ENCODE data around the gene MRI1.
"Not testable (repeated sequence)": the region's sequence is repeated elsewhere in the genome, so short reads cannot be mapped to it uniquely, and the experiment has no call there.

Gene MRI1

DNA sequence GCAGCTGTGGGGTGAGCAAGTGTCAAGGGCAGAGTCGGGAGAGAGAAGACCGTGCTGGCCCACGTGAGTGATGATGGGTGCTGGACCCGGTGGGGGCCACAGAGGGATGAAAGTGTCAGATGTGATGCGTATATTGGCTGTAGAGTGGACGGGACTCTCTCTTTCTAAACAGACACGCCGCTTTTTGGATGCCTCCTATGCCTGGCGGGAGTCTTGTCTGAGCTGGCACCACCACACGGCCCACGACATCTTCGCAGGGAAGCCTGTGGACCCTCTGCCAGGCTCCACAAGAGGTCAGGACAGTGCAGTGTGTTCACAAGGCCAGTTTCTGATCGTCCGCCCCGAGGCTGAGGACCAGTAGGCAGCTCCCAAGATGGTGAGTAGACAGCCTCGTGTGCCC lies 12.9 kb upstream of the MRI1 start:
- H3K36me3 ChIP-seq, result peaks cover 31% of the 10 kb centered on the region
- H3K4me3 ChIP-seq (ENCODE audit: low read depth, low read length), result no peak overlapping the region
- no peak for DNase-seq
- no peak overlapping the region for H3K27ac ChIP-seq
- H3K9me3 ChIP-seq (ENCODE audit: severe bottlenecking), result peaks cover 7% of the 10 kb centered on the region
- no peaks in the 10 kb centered on the region for H3K27me3 ChIP-seq (ENCODE audit: insufficient read depth, low read depth, severe bottlenecking)
- TF ChIP-seq, protein P1, sequence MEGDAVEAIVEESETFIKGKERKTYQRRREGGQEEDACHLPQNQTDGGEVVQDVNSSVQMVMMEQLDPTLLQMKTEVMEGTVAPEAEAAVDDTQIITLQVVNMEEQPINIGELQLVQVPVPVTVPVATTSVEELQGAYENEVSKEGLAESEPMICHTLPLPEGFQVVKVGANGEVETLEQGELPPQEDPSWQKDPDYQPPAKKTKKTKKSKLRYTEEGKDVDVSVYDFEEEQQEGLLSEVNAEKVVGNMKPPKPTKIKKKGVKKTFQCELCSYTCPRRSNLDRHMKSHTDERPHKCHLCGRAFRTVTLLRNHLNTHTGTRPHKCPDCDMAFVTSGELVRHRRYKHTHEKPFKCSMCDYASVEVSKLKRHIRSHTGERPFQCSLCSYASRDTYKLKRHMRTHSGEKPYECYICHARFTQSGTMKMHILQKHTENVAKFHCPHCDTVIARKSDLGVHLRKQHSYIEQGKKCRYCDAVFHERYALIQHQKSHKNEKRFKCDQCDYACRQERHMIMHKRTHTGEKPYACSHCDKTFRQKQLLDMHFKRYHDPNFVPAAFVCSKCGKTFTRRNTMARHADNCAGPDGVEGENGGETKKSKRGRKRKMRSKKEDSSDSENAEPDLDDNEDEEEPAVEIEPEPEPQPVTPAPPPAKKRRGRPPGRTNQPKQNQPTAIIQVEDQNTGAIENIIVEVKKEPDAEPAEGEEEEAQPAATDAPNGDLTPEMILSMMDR (IDR thresholded peaks at IDR 0.05; ENCODE audit: low read depth, low read length), result no peak

DNA sequence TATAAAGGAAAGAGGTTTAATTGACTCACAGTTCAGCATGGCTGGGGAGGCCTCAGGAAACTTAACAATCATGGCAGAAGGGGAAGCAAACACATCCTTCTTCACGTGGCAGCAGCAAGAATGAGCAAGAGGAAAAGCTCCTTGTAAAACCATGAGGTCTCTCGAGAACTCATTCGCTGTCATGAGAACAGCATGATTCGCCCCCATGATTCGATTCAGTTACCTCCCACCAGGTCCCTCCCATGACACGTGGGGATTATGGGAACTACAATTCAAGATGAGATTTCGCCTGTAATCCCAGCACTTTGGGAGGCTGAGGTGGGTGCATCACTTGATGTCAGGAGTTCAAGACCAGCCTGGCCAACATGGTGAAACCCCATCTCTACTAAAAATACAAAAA lies 10.7 kb upstream of the MRI1 start:
- H3K27ac ChIP-seq, result not testable (repeated sequence)
- H3K36me3 ChIP-seq, result peaks cover 45% of the 10 kb centered on the region

DNA sequence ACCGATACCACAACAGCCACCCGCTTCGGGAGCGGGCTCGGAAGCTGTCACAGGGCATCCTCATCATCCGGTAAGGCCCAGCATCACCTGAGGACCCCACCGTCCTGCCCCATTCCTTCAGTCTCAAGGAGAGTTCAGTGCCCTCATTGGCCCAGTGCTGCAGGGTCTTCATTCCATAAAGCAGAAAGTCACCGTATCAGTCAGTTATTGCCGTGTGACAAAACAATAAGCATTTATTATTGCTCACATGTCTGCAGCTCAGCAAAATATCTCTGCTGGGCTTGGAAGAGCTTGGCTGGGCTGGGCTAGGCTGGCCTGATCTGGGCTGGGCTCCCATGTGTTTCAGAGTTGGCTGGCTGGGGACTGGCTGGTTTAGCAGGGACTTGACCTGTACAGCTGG lies 8.1 kb upstream of the MRI1 start:
- H3K4me3 ChIP-seq (ENCODE audit: low read depth, low read length), result no peak overlapping the region
- TF ChIP-seq, protein P1 (IDR thresholded peaks at IDR 0.05; ENCODE audit: low read depth, low read length), result no peak
- no peaks in the 10 kb centered on the region for H3K27me3 ChIP-seq (ENCODE audit: insufficient read depth, low read depth, severe bottlenecking)
- H3K36me3 ChIP-seq, result peaks cover 67% of the 10 kb centered on the region
- H3K9me3 ChIP-seq (ENCODE audit: severe bottlenecking), result no peaks in the 10 kb centered on the region
- no peak for DNase-seq
- H3K27ac ChIP-seq, result no peak overlapping the region

More for the DNA sequence above, 10.7 kb upstream of the MRI1 start:
- not testable (repeated sequence) for H3K9me3 ChIP-seq (ENCODE audit: severe bottlenecking); DNase-seq; H3K27me3 ChIP-seq (ENCODE audit: insufficient read depth, low read depth, severe bottlenecking); H3K4me3 ChIP-seq (ENCODE audit: low read depth, low read length)

DNA sequence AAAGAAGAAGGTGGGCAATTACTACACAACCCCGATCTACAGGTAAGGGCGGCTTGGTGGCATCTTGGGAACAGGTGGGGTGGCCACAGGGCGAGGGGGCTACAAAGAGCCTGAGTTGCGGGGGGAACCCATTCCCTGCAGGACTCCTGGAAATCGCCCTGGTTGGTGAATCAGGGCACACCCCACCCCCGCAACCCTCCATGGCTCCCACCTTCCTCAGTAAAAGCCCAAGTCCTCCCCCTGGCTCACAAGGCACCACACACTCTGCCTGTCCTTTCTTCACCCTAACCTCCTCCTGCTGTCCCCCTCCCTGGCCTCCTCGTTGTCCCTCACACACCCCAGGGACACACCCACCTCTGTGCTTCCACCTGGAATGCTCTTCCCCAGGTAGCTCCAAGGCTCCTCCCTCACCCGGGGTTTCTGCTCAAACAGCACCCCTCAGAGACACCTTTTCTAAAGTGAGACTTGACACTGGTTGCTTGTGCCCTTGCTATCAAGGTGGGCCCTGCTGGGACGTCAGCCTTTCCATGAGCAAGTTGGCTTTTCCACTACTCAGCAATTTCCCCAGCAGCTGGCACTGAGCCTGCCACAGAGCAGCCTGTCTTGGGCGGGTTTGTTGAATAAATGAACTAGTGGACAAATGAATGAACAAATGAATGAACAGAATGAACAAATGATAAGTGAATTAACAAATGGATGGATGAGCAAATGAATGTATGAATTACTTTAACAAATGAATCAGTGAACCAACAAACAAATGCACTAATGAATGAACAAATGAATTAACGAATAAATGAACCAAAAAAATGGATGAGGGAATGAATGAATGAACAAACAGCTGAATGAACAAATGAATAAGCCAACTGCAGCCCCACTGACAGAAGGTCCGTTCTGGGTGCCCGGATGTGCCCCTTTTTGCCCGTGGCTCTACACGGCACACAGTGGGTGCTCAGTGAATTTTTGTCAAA lies 6.2 kb upstream of the MRI1 start:
- TF ChIP-seq, protein P1 (IDR thresholded peaks at IDR 0.05; ENCODE audit: low read depth, low read length), result no peak
- Histone ChIP-seq H3K36me3 (peaks cover 77% of the 10 kb centered on the region), H3K27ac (no peak overlapping the region), H3K27me3 (ENCODE audit: insufficient read depth, low read depth, severe bottlenecking) (no peaks in the 10 kb centered on the region), H3K4me3 (ENCODE audit: low read depth, low read length) (no peak overlapping the region), H3K9me3 (ENCODE audit: severe bottlenecking) (no peaks in the 10 kb centered on the region)
- no peak for DNase-seq

DNA sequence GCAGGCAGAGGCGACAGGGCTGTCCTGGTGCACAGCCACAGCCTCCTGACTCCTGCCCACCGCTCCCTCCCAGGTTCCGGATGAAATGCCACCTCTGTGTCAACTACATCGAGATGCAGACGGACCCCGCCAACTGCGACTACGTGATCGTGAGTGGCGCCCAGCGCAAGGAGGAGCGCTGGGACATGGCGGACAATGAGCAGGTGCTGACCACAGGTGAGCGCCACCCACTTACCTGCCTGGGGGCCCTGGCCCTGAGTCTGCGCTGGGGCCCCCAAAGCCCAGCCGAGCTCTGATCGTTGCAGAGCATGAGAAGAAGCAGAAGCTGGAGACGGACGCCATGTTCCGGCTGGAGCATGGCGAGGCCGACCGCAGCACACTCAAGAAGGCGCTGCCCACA lies 5.5 kb upstream of the MRI1 start:
- TF ChIP-seq, protein P1 (IDR thresholded peaks at IDR 0.05; ENCODE audit: low read depth, low read length), result no peak
- Histone ChIP-seq H3K27me3 (ENCODE audit: insufficient read depth, low read depth, severe bottlenecking) (no peaks in the 10 kb centered on the region), H3K4me3 (ENCODE audit: low read depth, low read length) (no peak overlapping the region), H3K27ac (no peak overlapping the region), H3K9me3 (ENCODE audit: severe bottlenecking) (no peaks in the 10 kb centered on the region), H3K36me3 (peaks cover 79% of the 10 kb centered on the region)
- DNase-seq, result no peak

DNA sequence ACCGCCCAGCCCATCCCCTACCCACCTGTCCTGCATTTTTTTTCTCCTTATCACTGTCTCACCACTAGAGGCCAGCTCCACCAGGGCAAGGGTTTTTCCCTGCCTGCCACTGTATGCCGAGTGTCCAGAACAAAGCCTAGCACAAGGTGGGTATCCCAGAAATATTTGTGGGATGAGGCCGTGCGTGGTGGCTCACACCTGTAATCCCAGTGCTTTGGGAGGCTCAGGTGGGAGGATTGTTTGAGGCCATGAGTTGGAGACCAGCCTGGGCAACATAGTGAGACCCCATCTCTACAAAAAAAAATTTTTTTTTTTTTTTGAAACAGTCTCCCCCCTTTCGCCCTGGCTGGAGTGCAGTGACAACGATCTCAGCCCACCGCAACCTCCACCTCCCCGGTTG lies 2.9 kb upstream of the MRI1 start:
- Histone ChIP-seq H3K4me3 (ENCODE audit: low read depth, low read length) (no peak overlapping the region), H3K27me3 (ENCODE audit: insufficient read depth, low read depth, severe bottlenecking) (no peaks in the 10 kb centered on the region), H3K9me3 (ENCODE audit: severe bottlenecking) (no peaks in the 10 kb centered on the region), H3K27ac (no peak overlapping the region), H3K36me3 (peaks cover 61% of the 10 kb centered on the region)
- no peak for DNase-seq
- TF ChIP-seq, protein P1 (IDR thresholded peaks at IDR 0.05; ENCODE audit: low read depth, low read length), result no peak
